Fibroblast of mammary gland (primary cell): ENCODE results near the gene CTSO.

ENCODE experiments used
- DNase-seq: peaks from one replicate; pipeline ENCODE4 v3.0.0-alpha.2; 2010; ENCODE audit warnings: low read depth
- H3K4me3 ChIP-seq: 2 replicates; pipeline ENCODE4 v1.5.1; 2011; ENCODE audit warnings: low read depth, mild to moderate bottlenecking, low read length, moderate library complexity; ENCODE audit not compliant: control insufficient read depth
- CTCF ChIP-seq: conservative IDR thresholded peaks from 2 replicates; pipeline ENCODE4 v1.5.1; 2011; ENCODE audit warnings: low read depth, low read length, inconsistent platforms; ENCODE audit not compliant: control insufficient read depth, insufficient read depth

CTSO gene

GRCh38 chr4:155887847-155888570 lies 65.7 kb downstream of the CTSO start:
- no peak for DNase-seq
- H3K4me3 ChIP-seq, result no peak overlapping the region
- no peak for TF ChIP-seq CTCF

- no peak overlapping the region for H3K4me3 ChIP-seq
- no peak for DNase-seq
- no peak for TF ChIP-seq CTCF
These were observed 66.6 kb downstream of the CTSO start for GRCh38 chr4:155887045-155887444.

- DNase-seq, result no peak
- no peak overlapping the region for H3K4me3 ChIP-seq
- no peak for TF ChIP-seq CTCF
These were observed 68.0 kb downstream of the CTSO start for GRCh38 chr4:155885666-155886065.

- no peak overlapping the region for H3K4me3 ChIP-seq
- no peak for TF ChIP-seq CTCF
- DNase-seq, result no peak
These were observed 69.8 kb downstream of the CTSO start for GRCh38 chr4:155883895-155884294.

GRCh38 chr4:155881555-155881954 lies 72.1 kb downstream of the CTSO start:
- H3K4me3 ChIP-seq, result no peak overlapping the region
- no peak for DNase-seq
- TF ChIP-seq CTCF, result no peak

GRCh38 chr4:155879767-155880166 lies 73.9 kb downstream of the CTSO start:
- DNase-seq, result no peak
- TF ChIP-seq CTCF, result no peak

GRCh38 chr4:155878611-155879010 lies 75.1 kb downstream of the CTSO start:
- no peak overlapping the region for H3K4me3 ChIP-seq
- TF ChIP-seq CTCF, result no peak
- DNase-seq, result no peak

More at GRCh38 chr4:155879767-155880166, 73.9 kb downstream of the CTSO start:
- no peak overlapping the region for H3K4me3 ChIP-seq
